ENCODE results near the gene BTRC.

Gene BTRC

DNA sequence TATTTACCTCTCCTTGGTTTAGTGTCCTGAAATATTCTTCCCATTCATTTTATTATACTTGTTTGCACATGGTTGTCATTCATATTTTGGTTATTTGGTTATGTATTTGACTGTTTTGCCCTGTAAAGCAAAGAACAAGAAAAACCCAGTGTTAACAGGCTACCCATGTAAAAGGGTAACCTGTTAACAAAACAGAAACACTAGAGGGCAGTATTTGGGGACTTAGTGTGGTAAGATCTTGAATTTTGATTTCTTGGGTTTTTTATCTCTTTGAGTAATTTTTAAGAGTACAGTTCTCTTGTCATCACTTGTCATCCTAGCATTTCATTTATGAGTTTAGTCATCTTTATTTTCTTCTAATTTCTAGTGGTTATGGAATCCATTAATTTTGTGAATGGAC lies 182.8 kb downstream of the BTRC start:
- DNase-seq (no peak), ATAC-seq (no peak)

DNA sequence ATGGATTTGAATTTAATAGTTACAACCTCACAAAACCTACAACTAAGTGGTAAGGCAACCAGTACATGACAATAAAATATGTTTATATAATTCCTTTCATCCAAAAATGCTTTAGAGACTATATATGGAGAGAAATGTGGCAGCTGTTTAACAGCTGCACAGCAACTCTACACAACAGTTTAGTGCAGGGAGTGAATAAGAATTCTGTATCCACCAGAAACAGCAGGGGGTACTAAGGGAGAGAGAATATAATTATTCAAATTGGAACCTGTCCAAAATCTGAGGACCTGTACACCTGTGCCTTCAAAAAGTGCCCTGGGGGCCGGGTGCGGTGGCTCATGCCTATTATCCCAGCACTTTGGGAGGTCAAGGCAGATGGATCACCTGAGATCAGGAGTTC lies 184.5 kb downstream of the BTRC start:
- ATAC-seq (no peak), DNase-seq (no peak)

GRCh38 chr10:101545898-101546297 lies 191.9 kb downstream of the BTRC start:
- ATAC-seq (no peak), DNase-seq (no peak)

DNA sequence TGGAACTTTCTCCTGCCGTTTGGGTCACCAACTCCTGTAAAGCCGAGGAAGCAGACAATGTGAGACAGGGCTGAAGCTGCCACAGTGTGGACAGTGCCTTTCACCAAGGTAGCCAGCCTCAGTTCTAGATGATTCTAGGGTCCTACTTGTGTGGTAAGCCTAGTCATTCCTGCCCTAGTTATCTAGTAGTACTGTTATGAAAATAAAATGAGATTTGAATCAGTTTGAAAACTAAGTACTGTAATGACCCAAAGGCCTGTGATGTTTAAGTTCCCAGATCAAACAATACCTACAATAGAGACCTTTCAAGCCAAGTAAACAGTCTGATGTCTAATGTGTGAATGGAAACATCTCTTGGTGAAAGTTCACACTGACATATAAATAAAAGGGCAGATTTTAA lies 197.0 kb downstream of the BTRC start:
- ATAC-seq, result peak; percentile 55
- no peak for DNase-seq

DNA sequence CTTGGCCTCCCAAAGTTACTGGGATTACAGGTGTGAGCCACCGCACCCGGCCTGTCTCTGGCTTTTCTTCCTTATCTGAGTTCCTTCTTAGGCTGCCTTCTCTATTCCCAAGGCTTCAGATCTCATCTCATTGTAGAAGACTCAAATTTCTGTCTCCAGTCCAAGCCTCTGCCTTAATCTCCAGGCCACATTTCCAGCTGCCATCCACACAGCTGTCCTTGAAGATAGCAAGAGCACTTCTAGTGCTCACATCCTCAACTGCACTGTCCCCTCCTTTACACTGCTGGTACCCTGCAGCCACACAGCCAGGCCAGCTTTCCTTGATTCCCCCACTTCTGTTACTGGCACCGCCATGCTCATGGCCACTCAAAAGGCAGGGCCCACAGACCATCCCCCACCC lies 198.5 kb downstream of the BTRC start:
- no peak for DNase-seq
- no peak for ATAC-seq

- DNase-seq, result no peak
- no peak for ATAC-seq
Measured at GRCh38 chr10:101557541-101557940, 203.6 kb downstream of the BTRC start.

- ATAC-seq (peak; percentile 13), DNase-seq (no peak)
Measured at GRCh38 chr10:101558204-101558603, 204.2 kb downstream of the BTRC start.

- ATAC-seq (no peak), DNase-seq (no peak)
Measured at GRCh38 chr10:101558671-101559595, 205.0 kb downstream of the BTRC start.

DNA sequence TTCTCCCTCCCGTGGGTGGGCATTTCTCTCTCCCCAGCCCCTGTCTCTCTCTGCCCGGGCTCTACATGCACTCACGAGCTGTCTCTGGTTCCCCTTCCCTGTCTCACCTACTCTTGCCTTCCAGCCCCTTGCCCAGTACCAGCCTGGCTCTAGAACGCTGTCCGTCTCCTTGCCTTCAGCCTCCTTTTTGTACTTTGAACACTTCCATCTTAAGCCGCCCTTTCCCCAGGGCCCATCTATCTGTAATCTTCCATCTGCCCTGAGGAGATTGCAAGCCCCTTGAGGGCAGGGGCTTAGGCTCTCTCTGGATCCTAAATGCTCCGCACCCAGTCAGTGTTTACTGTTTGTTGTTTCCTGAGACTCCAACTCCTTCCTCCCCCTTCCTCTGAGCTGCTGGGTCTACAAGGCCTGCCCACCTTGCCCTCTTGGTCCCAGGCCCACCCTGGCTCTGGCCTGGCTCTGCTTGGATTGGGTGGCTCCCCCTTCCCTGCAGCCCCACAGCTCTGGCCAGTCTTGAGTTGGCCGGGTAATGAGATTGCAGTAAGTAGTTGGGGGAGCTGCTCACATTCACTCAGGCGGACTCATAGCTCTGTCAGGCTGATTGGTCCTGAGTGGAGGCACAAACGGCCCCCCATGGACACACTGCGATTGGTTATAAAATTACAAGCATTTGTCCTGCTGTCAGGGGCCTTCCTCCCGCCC lies 205.8 kb downstream of the BTRC start:
- ATAC-seq (no peak), DNase-seq (no peak)

DNA sequence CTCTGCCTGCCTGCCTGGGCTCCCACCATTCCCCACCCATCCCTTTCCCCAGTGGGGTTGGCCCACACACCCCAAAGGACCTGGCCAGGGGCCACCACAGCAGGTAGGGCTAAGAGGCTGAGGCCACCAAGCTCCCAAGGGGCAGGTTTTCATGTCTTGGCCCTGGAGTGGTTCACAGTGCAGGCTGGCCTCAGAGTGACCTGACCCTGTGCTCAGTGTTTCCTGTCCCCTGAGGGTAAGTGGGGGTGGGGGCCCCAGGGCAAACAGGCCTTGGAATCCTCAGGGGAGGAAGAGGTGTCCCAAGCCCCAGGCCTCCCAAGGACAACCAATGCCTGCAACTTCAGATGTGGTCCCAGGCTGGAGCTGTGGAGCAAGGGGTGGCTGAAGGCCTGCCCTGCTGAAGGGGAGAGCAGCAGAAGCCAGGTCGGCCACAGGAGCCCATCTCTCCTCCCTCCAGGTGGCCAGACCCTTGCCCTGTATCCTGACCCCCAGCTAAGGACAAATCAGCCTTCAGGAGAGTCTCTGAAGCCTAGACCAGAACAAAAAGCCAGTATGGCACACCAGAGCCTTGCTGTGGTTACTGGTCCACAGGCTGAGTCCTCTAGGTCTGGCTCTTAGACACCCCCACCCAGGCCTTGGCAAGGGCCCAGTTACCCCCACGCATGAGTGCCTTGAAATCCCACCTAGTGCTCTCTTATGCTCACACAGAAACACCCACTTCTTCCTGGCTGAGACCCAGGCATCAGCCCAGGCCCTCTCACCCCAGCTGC lies 206.5 kb downstream of the BTRC start:
- DNase-seq, result no peak
- no peak for ATAC-seq

- DNase-seq (no peak), ATAC-seq (no peak)
Measured at GRCh38 chr10:101561068-101561915, 207.3 kb downstream of the BTRC start.

GRCh38 chr10:101562231-101562630 lies 208.3 kb downstream of the BTRC start:
- DNase-seq (no peak), ATAC-seq (no peak)

GRCh38 chr10:101563007-101563406 lies 209.0 kb downstream of the BTRC start:
- DNase-seq, result no peak
- no peak for ATAC-seq

- ATAC-seq, result no peak
Measured at GRCh38 chr10:101563497-101564040, 209.6 kb downstream of the BTRC start.

DNA sequence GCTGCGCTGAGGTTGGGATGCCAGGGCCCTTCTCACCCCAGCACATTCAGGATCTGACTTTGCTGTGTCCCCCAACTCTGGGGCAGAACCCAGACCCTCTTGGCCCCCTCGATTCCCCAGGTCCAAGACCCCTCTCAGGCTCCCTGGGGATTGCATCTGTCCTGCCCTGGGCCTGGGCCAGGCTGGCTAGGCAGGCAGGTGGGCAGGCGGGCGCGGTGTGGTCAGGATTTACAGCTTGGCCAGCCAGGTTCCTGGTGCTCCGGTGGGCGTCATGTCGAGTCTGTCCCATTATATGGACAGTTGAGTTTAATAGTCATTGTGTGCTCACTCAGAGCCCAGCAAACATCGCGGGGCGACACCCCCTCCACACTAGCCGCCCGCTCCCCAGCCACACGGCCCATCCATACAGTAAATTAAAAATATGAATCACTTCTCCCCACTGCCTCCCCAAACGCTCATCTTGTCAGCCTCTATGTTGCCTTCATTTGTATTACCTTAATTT lies 210.6 kb downstream of the BTRC start:
- no peak for DNase-seq
- ATAC-seq, result no peak

More at GRCh38 chr10:101563497-101564040, 209.6 kb downstream of the BTRC start:
- DNase-seq, result no peak

GRCh38 chr10:101565370-101565900 lies 211.5 kb downstream of the BTRC start:
- DNase-seq, result no peak

GRCh38 chr10:101565936-101566332 lies 212.0 kb downstream of the BTRC start:
- DNase-seq, result no peak
- ATAC-seq, result no peak

More at GRCh38 chr10:101565370-101565900, 211.5 kb downstream of the BTRC start:
- ATAC-seq, result no peak

GRCh38 chr10:101566333-101567164 lies 212.6 kb downstream of the BTRC start:
- ATAC-seq (no peak), DNase-seq (no peak)

DNA sequence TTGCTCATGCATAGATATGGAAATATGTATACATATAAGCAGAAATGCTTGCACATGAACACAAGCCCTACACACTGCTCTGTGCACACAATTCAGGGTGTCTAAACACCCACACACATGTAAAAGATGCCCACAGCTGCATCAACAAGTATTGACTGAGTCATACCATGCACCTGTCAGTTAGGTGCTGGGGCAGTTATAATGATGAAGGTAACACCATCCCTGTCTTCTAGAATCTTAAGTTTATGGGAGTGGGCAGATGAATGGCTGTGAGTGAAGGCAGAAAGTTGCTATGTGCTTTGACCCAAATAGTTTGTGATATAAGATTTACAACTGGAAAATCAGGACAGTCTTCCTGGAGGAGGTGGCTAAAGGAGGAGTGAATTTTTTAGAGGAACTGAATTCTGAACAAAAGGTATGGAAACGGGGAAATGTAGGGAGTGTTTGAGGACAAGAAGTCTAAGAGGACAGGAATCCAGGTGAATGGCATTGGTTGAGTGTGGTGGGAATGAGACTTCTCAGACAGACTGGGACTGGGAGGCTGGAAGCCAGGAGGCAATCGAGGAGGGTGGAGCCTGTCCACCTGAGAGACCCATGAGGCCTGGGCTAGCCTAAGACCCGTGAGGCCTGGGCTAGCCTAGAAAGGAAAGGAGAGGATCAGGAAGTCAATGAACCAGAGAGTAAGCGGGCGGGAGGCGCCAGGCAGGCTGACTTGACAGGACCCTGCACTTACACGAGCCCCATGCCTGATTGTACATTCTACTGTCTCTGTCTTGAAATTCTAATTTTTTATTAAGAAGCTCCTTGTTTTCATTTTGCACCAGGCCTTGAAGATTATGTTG lies 213.4 kb downstream of the BTRC start:
- ATAC-seq (no peak), DNase-seq (no peak)

All from stimulated activated naive CD8-positive, alpha-beta T cell treated with anti-CD3 and anti-CD28 coated beads, Interleukin-15, Interleukin-2, amounts not matched to agents 100 U/mL and 50 U/mL, for 24 hours (primary cell).